HG03196 (cell line): ENCODE data around the gene JPT2.

ENCODE experiments used
- ATAC-seq: cut with Tn5 transposase; IDR thresholded peaks from one replicate; pipeline ENCODE4 v1.9.1; 2021; ENCODE audit not compliant: unreplicated experiment

JPT2 gene, protein sequence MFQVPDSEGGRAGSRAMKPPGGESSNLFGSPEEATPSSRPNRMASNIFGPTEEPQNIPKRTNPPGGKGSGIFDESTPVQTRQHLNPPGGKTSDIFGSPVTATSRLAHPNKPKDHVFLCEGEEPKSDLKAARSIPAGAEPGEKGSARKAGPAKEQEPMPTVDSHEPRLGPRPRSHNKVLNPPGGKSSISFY

DNA sequence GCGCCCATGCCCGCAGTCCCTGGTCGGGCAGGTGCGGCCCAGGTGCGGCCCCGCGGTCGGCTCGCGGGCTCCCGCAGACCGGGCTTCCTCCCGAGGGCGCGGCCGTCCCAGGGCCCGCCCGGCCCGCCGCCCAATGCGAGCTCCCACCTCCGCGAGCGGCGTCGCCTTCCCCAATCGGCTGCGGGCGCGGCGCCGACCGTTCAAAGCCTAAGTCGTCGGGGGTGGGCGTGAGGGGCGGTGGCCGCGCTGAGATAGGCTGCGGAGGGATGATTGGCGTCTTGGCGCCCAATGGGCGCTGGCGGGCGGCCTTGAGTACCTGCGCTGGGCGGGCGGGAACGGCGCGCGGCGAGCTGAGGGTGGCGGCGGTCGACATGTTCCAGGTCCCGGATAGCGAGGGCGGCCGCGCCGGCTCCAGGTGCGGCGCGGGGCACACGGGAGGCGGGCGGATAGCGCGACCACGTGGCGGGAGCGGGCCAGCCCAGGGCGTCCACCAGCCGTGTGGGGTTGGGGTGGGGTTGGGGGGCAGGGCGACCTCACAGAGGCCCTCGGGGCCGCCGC lies at the start of gene JPT2:
Gene JPT2, plus strand, starts transcription at position 338 of the 558 bp plus-strand sequence. Its CDS starts 34 bp downstream, at position 372.
- ATAC-seq: peak; percentile 94

DNA sequence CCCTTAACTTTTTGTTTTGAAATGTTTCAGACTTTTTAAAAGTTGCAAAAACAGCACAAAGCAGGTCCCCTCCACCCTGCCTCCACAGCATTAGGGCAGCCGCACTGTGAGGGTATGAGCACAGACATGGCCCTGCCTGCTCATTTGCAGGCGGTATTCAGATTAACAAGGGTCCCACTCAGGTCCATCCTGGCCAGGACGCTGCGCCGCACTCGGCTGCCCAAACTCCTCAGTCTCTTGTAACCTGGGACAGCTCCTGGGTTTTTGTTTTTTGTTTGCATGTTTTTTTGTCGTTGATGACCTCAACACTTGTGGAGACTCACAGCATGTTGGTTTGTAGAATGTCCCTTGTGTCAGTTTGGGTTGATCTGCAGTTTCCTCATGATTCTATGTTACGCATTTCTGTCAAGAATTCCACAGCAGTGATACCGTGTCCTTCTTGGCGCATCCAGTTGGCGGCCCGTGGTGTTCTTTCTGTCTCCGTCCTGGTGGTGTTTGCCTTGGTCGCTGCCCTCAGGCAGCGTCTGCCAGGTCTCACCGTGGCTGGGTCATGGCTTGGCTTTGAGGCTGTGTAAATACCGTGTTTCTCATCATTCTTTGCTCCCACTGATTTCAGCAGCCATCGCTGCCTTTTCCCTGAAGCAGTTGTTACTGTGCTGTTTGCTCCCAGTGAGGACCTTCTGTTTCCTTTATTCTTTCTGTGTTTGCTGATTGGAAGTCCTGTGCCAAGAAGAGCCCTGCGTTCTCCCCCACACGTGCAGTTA lies 47.4 kb upstream of the JPT2 start:
- ATAC-seq: no peak

DNA sequence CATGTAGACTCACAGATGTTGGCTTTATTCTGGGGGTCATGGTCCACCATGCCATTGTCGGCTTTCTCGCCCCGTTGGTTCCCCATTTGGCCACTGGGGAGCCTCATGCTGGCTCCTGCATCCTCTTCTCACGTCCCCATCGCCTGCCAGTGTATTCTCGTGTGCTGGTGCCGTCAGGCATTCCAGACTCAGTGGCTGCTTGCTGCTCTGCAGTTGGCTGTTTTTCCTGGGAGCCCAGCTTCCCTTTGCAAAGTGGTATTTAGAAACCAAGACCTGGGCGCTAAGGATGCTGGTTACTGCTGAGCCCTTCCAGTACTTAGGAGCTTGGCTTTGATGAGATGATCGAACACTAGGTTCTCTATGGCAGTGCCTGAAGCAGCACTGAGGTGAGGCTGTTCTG lies 46.8 kb upstream of the JPT2 start:
- no peak for ATAC-seq

DNA sequence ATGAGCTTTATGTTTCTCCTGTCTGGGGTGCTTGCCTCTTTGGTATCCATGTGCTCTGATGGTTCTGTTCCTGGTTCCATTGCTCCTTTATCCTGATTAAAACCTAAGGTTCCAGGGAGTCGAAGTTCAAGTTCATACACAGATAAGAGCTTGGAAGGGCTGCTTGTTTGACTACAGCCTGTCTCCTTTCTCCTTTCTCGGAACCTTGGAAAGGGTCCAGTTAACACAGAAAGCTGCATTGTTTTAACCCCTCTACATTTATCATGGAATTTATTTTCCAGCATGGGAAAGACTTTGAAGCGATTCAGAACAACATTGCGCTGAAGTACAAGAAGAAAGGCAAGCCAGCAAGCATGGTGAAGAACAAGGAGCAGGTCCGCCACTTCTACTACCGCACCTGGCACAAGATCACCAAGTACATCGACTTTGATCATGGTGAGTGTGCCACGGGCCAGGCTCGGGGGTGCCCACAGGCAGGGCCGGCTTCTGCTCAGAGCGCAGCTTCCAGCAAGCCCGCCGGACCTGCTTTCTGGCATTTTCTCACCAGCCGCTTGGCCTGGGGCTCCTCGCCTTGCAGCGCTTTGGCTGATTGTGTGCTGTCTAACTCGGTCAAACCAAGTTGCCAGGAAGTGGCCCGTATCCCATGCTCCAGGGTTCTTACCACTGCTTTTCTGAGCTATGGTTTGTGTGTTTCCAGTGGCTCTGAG lies 46.0 kb upstream of the JPT2 start:
- no peak for ATAC-seq

DNA sequence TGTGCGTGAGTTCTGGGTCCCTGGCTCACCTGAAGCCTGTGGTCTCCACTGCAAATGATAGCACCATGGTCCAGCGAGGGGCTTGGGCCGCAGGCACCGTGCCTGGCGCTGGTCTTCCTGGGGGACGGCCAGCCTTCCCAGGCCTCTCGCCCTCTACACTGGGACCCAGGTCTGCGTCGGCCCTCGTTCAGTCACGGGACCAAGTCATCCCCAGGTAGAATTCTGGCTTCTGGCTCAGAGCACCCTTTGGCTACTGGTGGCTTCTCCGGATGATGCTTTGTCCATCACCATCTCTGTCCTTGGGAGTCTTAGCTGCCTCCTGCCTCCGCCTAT lies 45.5 kb upstream of the JPT2 start:
- ATAC-seq: no peak

DNA sequence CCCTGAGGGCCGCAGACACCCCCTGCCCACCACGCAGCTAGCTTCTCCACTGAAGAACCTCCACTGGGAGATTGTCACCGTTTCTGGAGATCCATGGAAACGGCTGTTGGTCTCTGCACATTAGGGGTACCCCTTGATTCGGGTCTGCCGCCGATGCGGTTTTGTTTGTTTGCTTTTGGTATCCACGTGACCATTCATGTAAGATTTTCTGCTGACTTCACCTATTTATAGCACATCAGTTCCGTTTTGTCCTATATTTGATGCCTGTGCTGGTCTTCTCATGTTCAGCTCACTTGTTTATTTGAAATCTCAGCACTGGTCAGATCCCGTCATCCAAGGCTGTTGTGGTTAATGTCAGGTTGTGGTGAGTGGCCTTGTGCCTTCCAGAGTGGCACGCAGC lies 44.8 kb upstream of the JPT2 start:
- no peak for ATAC-seq

DNA sequence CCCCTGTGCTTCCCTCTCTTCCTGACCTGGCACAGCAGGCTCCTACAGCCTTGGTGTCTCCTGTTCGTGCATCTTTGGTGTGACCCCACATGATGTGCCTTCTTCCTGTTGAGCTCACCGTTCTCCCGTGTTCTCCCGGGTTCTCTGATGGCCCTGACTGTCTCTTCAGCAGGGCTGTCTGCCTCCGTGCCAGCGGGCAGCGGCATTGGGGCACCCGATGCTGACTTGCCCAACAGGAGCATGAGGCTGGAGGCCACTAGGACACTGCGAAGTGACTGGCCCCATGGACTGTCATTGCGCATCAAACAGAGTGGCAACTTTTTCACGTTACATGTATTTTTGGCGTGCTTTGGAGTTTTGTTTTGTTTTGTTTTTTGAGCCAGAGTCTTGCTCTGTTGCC lies 43.5 kb upstream of the JPT2 start:
- ATAC-seq: no peak

DNA sequence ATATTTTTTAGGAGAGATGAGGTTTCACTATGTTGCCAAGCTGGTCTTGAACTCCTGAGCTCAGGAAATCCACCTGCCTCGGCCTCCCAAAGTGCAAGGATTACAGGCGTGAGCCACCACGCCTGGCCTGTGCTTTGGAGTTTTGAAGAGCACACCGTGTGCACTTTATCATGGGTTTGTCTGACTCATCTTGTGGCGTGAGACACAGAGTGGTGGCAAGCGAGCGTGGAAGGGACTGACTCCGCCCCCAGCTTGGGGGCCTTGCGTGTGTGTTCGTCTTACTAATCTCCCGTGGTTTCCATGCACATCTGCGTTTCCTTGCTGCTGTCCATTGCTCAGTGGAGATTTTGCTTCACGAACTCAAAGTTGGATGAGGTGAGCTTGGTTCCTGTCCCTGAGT lies 43.0 kb upstream of the JPT2 start:
- no peak for ATAC-seq

DNA sequence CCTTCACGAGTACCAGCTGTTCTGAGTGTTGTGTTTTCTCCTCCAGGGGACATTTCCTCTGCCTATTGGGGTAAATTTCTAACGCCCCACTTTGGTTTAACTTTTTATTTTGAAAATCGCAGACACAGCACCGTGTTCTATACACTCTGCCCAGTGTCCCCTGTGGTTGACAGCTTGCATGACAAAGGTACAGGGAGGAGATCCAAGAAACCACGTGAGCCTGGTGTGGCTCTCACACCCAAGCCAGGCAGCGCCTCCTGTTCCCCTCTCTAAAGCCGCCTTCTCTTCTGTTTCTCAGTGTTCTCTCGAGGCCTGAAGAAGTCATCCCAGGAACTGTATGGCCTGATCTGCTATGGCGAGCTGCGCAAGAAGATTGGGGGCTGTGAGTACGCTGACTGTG lies 40.6 kb upstream of the JPT2 start:
- ATAC-seq: no peak

DNA sequence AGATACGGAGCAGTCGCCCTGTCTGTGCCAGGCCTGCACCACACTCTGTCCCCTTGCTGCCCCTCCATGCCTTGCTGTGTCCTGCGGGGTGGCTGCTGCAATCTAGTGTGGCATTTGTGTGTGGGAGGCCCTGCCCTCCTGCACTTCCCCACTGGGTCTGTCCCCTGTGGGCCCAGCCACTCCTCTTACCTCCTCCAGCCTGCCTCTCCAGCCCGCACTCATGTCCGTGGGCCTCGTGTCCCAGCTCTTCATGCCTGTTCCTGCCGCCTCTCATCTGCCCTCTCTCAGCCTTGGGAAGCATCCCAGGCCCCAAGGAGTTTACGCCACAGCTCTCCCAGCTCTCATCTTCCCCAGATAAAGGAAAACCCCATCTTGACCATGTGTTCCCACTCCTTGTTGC lies 39.3 kb upstream of the JPT2 start:
- no peak for ATAC-seq

DNA sequence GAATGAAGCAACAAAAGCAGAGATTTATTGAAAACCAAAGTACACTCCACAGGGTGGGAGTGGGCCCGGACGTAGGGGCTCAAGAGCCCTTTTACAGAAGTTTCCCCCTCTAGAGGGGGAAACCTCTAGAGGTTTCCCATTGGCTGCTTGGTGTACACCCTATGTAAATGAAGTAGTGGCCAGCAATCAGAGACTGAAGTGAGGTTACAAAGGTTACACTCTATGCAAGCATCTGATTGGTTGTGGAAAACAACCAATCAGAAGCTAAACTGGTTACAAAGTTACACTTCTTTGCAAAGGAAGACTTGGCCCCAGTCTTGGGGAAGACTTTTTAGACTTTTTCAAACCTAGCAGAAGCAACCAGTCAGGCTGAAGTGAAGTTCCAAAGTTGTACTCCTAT lies 38.8 kb upstream of the JPT2 start:
- no peak for ATAC-seq

DNA sequence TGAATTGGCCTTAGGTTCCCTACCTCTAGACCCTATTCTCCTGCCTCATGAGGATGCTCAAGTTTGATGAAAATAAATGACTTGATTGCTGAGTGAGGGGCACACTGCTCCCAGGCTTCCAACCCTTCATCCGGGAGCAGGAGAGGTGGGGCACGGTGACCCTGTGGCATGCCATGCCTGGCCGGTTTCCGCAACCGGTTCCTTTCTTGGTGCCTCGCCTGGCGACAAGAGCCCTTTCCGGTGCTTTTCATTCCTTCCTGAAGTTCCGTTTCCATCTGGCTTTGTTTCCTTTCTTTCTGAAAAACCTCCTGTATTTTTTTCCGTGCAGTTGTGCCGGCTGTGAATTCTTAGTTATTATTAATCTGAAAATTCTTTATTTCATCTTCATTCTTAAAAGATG lies 38.2 kb upstream of the JPT2 start:
- no peak for ATAC-seq

DNA sequence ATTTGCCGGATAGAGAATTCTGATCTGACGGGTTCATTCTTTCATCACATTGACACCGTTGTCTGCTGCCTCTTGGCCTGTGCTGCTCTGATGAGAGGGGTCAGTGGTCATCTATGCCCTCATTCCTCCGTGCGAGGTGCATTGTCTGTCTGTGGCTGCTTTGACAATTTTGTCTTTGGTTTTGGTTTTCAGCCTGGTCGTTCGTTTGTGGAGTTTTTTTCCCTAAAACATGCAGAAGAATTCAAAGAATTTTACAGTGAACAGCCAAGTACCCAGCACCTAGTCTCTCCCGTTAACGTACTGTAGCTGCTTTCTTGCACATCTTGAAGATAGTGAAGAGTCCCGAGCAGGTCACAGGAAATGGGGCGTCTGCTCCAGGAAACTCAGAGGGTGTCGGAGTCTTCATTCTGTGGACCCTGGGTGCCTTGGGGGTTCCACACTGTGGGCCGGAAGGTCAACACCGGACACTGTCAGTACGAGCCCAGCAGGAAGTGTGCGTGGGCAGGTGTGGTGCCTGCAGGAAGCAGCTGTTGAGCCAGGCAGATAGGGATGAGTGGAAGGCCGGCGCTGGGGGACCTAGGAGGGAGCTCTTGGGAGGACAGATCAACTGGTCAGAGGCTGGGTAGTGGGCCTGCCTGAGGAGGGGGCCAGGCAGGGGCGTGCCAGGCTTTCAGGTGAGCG lies 37.7 kb upstream of the JPT2 start:
- ATAC-seq: no peak

DNA sequence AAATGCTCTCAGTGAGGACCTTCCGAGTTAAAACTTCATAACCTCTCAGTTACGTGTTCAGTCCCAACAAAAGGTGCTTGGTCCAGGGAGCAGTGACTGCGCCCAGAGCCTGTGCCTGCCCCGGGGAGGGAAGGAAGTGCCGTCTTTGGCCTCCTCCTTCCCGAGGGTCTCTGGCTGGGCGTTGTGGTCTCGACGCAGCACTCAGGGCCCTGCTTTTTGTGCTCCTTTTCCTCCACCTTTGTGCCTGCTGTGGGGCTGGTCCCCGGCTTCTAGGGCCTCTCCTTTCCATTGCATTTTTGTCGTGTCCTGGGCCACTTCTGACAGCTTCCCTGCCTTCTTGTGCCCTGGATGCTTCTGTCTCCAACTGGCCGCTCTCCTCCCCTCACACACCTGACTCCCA lies 36.8 kb upstream of the JPT2 start:
- ATAC-seq: no peak

DNA sequence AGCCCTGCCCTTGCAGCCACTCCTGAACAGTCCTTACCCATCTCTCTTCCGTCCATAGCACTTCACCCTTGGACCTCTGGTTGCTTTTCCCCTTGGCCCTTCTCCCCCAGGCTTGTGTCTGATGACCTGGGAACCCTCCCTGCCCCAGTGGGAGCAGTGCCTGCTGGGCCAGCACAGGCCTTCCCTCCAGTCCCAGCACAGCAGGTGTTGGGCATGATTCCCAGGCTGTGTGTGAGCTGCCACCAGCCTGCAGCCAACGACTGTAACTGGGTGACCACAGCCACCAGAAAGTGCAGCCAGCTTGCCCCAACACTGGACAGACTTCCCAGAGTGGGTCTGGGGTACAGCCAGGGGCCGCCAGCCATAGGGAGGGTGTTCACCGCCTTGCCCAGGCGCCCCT lies 35.9 kb upstream of the JPT2 start:
- ATAC-seq: no peak

DNA sequence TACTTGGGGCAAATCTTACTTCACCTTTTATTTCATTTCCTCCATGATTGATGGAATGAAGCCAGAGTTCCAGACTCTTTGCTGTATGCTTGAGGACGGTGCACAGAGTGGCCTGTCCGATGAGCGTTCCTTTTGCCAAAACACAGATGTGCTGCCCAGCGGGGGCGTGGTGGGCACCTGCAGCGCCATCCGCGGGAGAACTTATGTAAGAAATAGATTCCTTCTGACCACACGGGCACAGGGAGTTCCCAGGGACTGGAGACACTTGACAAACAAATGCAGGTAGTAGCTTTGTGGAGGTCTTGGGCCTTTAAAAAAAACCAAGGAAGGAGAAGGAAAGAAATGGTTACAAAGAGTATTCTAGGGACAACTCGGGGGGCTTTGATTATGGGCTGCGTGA lies 35.3 kb upstream of the JPT2 start:
- no peak for ATAC-seq

DNA sequence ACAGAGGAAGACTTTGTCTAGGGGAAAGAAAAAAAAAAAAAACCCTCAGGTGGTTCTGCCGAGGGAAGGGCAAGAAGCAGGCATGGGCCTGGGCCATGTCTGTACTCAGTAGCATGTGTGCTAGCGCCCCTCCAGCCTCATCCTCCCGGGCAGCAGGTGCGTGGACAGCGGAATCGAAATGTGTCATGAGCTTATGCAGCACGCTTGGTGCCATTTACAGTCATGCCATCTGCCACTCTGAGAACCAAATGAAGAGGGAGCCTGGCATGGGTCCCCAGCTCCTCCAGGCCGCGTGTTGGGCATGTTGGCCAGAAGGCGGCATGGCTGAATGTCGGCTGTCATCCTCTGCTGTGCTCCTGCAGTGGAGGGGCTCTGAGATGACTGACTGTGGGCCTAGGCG lies 34.6 kb upstream of the JPT2 start:
- ATAC-seq: no peak

DNA sequence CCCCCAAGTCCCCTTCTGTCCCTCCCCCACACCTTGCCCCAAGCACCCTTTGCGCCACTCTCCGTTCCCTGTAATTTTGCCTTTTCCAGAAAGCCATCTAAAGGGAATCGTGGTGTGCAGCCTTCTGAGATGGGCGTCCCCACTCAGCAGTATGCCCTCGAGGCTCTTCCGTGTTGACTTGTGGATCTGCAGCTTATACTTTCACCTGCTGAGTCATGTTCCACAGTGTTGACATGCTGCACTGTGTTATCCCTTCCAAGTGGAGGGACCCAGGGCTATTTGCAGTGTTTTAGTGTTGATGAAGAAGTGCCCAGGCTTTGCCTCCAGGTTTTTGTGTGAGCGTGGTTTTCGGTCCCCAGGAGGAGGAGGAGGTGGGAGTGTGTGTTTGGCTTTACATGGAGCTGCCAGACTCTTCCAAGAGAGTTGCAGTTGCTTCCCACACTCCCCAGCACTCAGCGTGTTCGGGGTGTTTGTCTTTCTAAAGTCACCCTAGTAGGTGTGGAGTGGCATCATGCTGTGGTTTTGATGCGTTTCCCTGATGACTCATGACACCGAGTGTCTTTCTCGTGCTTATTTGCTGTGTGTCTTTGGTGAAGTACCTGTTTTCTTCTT lies 32.1 kb upstream of the JPT2 start:
- no peak for ATAC-seq

DNA sequence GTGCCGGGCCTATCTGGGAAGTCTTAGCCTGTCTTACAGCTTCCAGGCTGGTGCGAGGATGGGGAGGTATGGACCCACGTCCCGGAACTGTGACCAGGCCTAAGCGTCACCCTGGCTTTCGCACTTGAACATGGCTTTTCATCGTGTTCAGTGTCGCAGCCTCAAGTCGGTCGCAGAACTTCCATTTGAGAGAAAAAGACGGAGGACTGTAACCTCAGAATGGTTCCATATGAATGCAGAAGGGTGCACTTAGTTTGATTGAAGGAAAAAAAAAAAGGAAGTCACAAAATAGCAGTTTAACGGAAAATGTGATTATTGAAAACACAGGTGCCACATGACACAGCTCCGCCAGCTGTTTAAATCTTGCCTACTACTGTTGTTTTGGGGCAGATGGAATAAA lies 30.2 kb upstream of the JPT2 start:
- ATAC-seq: no peak

DNA sequence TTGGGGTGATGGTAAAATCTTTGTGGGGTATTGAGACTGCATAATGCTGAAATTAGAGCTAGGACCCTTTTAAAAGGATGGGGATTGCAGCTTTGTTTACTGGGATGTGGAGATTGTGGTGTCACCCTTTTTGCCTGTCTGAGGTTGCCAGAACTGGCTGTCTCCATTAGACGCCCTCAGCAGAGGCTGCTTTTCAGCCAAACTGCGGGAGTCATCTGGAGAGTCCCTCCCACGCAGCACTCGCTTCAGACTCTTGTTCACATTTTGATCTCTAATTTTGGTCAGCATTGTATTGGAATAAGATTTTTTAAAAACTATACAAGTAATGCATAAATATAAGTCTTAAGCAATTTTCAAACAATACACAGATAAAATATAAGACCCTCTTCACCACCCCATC lies 27.9 kb upstream of the JPT2 start:
- ATAC-seq: no peak
